ENCODE data around the gene TOR1AIP1. TPM values are rescaled to one million over a fixed set of nuclear protein-coding genes. Genes with fewer than 3 reads are reported as not detected.

Gene TOR1AIP1
- total and polyA plus RNA-seq, 2 of the 4 experiments (the other 2 are of a cell fraction): 20.7 to 64.5 TPM

- H3K56ac ChIP-seq (ENCODE audit: extremely low read depth, insufficient read depth, low read length): peak within 1 kb of the TSS; percentile 75
- peak within 1 kb of the TSS; percentile 70 for H3K14ac ChIP-seq (replicated peaks; ENCODE audit: low read depth, low read length)
- H3K79me1 ChIP-seq (ENCODE audit: low read depth in 1 of 2, low read length in 2 of 2): peaks cover 3 to 16% of the 10 kb centered on the region in 2 experiments; a peak in 3 of 4 replicates
- TF ChIP-seq BHLHE40 (IDR thresholded peaks at IDR 0.05; ENCODE audit: low read depth, low read length) (0 out of 2 replicates have a peak, but pooled peaks have one; percentile 13), MXI1 (IDR thresholded peaks at IDR 0.05; ENCODE audit: borderline replicate concordance, low read depth, low read length) (peak; percentile 76; the same call in 1 of the 2 replicates), MAZ (IDR thresholded peaks at IDR 0.05; ENCODE audit: borderline replicate concordance, low read depth, low read length) (peak; percentile 38; the same call in 1 of the 2 replicates), CTCF (conservative IDR thresholded peaks at IDR 0.05; ENCODE audit: low read depth, low read length) (no peak), RAD21 (IDR thresholded peaks at IDR 0.05; ENCODE audit: low read length) (no peak), POLR2A (IDR thresholded peaks at IDR 0.05; ENCODE audit: low read depth, low read length) (peak; percentile 70)
- H2BK120ac ChIP-seq (ENCODE audit: low read depth, low read length): peak within 1 kb of the TSS; percentile 24
- in situ Hi-C loops (cut with MboI; ENCODE audit: low sequenced_read_pairs) (no loop called here), intact Hi-C loops (cut with micrococcal nuclease) (loop anchor here (1.0 to 5.0 kb wide), 2 partner anchors 72 to 203 kb away; partner anchors contain the start of gene TOR1AIP1), dilution Hi-C loops (cut with HindIII; ENCODE audit: low sequenced_read_pairs, unreplicated experiment) (no loop called here)
- POLR2A ChIA-PET (ENCODE audit: unreplicated experiment): interaction anchor here (1.0 kb wide), 1 partner anchor 23 kb away, joined by 3 read pairs; no protein-coding TSS in a partner anchor
- H3K27me3 ChIP-seq (ENCODE audit: control insufficient read depth, insufficient read depth, low read length): no peaks in the 10 kb centered on the region
- peak within 1 kb of the TSS; percentile 77 for H3K4ac ChIP-seq (ENCODE audit: low read depth, low read length)
- peak within 1 kb of the TSS; percentile 84 for H3K27ac ChIP-seq (ENCODE audit: insufficient read depth, low read length)
- H3K4me2 ChIP-seq (ENCODE audit: low read depth, low read length): peak within 1 kb of the TSS; percentile 79
- no TSS peak for BruUV-seq (replicated peaks)
- H3K9me1 ChIP-seq (ENCODE audit: insufficient read depth, low read length): no peaks in the 10 kb centered on the region
- H3K36me3 ChIP-seq (ENCODE audit: control insufficient read depth, insufficient read depth, low read length): no peaks in the 10 kb centered on the region
- peaks cover 8% of the 10 kb centered on the region; the same call in 1 of the 2 replicates for H4K20me1 ChIP-seq (ENCODE audit: insufficient read depth, low read length)
- peak within 1 kb of the TSS; percentile 76 for H3K4me3 ChIP-seq (ENCODE audit: insufficient read depth, low read depth, low read length)
- ATAC-seq (ENCODE audit: low read depth) (peak; percentile 96), DNase-seq (peak; percentile 99)
- peak within 1 kb of the TSS; percentile 68 for H3K18ac ChIP-seq (ENCODE audit: low read depth, low read length)
- H2AFZ ChIP-seq (replicated peaks; ENCODE audit: low read length, poor library complexity): peak within 1 kb of the TSS; percentile 99
- H3K9ac ChIP-seq (ENCODE audit: low read depth, low read length): peak within 1 kb of the TSS; percentile 88
- H2BK20ac ChIP-seq (ENCODE audit: low read depth, low read length): peak within 1 kb of the TSS; percentile 22; the same call in 1 of the 2 replicates
- H2BK5ac ChIP-seq (ENCODE audit: low read depth, low read length, poor library complexity, severe bottlenecking): peak within 1 kb of the TSS; percentile 82
- CTCF ChIA-PET: interaction anchor here (0.6 to 1.0 kb wide), 3 partner anchors 10 to 87 kb away, joined by 3 to 4 read pairs (median 3); no protein-coding TSS in a partner anchor
- peak within 1 kb of the TSS; percentile 60 for H2AK9ac ChIP-seq (replicated peaks; ENCODE audit: low read depth, low read length, poor library complexity)
- peak within 1 kb of the TSS; percentile 90 for H3K23ac ChIP-seq (ENCODE audit: low read depth, low read length)
- peak within 1 kb of the TSS; percentile 47 for H4K91ac ChIP-seq (ENCODE audit: insufficient read depth, low read depth, low read length)
- peaks cover 2% of the 10 kb centered on the region; the same call in 1 of the 2 replicates for H3K4me1 ChIP-seq (ENCODE audit: control insufficient read depth, insufficient read depth, low read length)
- peak within 1 kb of the TSS; percentile 53 to 76 for H4K8ac ChIP-seq (ENCODE audit: low read depth in 2 of 2, low read length in 2 of 2)
- 0% methylated on average over 36 of the region's 72 CpGs; no CpG with 5 or more reads in 1 of the 2 experiments for WGBS, 2 experiments (ENCODE audit: extremely low coverage in 2 of 2, insufficient read length in 1 of 2)
- peak within 1 kb of the TSS; percentile 62; the same call in 1 of the 3 replicates for H2BK15ac ChIP-seq (ENCODE audit: low read depth, low read length)
- H2AK5ac ChIP-seq (ENCODE audit: low read depth, low read length): peak within 1 kb of the TSS; percentile 76; the same call in 1 of the 2 replicates
- H3K9me3 ChIP-seq (ENCODE audit: control insufficient read depth, insufficient read depth, low read length): no peaks in the 10 kb centered on the region
- peak within 1 kb of the TSS; percentile 56 for H4K5ac ChIP-seq (ENCODE audit: low read depth, low read length)
These were observed 72.6 kb downstream of the TOR1AIP1 start, which contains the start of gene CEP350 for GRCh38 chr1:179954493-179955286. Gene CEP350 (plus strand): TSS chr1:179954810. CDS start chr1:179986182, 31,372 bp downstream.

Measured in IMR-90 (cell line).